ENCODE results near the gene BCL2L13. TPM values are rescaled to one million over a fixed set of nuclear protein-coding genes. Genes with fewer than 3 reads are reported as not detected.

BCL2L13 gene
- polyA plus RNA-seq, 1 donor = 45.6 TPM

DNA sequence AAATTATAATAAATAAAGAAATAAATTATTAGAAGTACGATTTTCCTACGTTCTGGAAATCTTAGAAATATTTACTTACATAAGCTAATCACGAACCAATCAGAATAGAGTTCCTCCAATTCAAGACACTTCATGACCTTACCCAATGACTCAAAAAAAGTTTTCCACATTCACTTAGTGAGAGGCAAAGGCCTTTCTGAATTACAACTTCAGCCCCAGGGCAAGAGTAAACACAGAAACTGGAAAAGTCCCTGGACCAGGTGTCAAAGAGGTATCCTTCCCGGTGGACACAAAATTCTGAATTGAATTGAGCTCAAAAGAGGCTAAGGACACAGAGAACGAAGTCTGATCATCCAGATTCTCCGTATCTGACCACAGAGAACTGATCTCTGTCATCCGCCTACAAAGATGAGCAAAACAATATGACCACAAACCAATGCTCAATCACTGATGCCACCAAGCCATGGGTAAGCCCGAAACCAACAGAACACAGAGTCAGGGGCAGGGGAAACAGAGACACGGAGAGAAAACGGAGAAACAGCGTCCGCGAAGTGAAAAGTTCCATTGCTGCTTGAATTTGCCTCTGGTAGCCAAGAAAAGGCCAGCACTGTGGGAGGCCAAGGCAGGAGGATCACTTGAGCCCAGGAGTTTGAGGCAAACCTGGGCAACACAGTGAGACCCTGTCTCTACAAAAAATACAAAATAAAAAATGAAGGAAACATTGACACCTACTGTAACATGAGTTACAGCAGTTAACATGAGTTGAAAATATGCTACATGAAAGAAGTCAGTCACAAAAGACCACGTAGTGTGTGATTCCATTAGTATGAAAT is 128.9 kb downstream of the BCL2L13 start:
- no peak for DNase-seq

DNA sequence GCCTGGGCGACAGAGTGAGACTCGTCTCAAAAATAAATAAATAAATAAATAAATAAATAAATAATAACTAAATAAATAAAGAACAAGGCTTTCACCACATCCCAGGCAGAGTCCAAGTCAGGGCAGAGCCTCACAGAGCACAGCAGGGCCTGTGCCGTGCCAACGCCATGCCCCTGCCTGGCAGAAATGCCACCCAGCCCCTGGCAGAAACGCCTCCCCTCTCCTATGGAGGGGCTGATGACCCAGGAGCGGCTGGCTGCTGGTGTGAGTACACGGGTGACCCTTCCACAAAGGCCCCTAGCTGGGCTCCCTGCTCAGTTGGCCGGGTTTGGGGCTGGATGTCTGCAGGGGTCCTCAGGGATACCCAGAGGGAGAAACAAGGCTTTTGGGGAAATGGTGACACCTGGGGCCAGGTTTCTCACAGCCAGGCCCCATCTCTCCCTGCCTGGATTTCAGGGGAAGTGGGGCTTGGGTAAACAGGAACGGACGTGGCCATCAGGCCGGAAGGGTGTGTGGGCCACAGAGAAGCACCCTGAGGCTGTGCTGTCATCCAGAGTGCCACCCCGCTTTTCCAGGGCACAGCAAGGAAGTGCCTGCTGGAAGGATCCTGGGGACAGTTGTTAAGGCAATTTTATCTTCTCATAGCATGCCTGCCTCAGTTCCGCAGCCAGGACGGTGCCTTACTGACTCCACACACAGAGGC is 130.6 kb downstream of the BCL2L13 start:
- DNase-seq = no peak

DNA sequence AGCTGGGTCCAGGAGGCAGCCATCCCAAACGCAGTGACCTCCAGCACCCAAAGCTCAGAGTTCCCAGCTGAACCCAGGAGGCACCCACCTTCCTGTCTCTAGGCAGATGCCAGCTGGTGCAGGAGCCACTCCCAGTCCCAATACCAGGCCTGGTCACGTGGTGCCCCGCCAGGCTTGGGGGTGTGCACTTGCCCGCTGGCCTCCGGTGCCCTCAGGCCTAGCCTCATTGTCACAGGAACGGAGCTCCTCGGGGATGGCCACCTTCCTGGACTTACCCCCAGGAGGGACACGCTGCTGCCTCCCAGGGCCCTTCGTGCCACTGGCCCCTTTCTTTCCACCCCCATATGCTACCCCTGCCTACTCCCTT is 131.1 kb downstream of the BCL2L13 start:
- DNase-seq = no peak

DNA sequence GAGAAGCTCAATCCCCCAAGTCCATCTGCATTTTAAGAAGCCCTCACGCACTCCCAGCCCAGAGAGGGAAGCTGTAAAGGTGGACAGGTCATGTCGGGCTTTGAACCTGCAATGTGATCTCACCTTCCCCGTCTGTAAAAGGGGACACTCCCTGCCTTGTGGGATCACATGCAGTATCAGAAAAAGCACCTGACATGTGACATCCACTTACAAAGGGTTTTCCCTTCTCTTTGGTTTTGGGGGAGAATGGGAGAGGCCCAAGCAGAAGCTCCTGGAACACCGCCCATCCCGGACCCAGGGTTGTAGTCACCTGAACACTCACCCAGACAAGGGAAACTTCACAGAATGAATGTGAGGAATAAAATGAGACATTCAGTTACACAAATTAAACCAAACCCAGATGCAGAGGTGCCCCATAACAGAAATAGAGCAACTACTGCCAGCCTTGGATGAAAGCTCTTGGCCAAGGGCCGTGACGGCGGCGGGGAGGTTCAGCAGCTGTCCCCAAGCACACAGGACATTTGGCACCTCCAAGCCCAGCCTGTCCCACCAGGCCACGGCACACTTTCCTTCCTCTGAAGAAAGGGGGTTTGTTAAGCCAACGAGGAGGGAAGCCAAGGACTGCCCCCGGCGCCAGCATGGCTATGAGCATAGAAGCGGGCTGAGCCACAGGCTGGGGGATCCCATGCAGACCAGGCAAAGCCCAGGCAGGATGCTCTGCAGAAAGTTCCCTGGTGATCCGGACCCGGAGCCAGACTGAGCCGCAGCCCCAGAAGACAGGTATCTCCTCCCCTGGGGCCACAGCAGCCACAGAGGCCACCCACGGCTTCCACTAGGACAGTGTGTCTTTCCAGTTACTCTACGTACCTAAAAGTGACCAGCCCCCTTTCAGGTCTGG is 131.9 kb downstream of the BCL2L13 start:
- DNase-seq = no peak

DNA sequence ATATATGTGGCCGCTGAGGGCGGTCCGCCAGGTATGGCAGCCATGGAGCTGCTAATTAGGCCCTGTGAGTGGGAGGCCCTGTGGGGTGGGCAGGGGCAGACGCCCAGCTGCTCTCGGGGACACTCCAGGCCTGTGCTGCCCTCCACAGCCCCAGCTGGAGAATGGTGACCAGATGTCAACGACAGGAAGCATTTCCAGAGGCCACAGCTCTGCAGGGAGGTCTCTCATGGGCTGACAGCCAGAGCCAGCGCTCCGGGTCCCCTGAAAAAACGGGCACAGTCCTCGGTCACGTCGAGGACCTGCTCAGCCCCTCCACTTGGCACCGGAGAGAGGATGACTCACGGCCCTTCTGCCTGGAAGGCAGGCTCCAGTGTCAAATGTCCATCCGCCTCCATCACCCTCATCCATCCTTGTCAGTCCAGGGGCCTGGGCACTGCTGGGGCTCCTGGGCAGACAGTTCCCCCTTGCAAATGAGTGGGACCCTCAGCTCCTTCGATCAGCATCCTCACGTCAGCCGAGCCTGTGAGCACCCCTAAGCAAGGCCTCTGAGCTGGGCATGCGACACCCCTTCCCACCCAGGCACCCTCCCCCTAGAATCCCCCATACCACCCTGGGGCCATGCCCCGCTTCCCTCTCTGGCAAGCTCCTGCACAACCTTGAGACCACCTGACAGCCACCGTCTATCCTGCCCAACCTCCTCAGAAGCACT is 133.8 kb downstream of the BCL2L13 start:
- no peak for DNase-seq

DNA sequence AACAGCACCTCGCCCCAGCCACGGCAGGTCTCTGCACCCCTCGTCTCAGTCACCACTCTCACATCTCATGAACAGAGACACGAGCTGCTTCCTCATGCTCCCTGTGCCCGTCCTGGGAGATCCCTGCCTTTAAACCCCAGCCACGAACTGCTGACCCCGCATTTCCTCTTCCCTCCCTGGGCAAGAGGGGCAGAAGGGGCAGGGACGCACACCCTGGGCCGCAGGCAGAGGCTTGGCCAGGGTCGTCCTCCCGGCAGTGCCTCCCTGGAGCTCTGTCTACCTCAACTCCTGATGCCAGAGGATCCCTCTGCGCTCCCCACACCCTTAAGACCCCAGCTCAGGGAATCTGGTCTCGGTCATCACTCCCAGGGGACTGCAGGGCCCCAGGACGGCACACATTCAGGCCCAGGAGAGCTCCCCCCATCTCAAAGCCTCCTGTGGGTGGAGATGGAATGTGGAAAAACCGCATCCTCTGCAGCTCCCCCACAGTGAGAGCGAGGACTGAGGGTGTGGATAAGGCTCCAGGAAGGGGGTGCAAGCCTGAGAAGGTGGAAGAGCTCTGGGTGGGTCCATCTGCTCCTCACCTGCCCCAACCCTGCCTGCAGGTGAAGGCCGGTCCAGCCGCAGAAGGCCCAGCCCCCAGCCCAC is 134.5 kb downstream of the BCL2L13 start:
- DNase-seq = no peak

DNA sequence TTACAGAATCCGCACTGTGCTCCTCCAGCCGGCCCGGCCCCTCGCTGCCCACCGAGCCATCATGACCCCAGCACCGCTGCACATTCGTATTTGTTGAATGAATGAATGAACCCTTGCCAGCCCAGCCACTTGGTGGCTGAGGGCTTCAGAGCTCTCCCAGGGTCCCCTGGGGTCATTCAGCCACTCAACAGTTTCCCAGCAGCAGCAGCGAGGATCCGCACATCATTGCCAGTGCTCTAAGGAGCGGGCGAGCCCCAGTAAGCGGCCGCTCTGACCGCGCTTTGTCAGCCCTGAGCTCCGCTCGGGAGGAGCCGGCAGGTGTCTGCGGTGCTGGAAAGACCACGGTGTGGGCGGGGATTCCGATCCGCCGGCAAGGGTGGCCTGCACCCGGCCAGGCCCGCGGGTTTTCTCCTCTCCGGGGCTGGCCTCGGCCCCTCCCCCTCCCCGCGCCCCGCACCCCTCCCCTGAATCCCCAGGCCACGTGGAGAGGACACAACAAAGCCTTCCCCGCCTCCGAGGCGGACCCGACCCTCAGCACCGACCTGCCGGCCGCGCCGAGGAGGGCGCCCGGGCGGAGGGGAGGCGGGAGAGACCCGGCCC is 135.1 kb downstream of the BCL2L13 start:
- no peak for DNase-seq

DNA sequence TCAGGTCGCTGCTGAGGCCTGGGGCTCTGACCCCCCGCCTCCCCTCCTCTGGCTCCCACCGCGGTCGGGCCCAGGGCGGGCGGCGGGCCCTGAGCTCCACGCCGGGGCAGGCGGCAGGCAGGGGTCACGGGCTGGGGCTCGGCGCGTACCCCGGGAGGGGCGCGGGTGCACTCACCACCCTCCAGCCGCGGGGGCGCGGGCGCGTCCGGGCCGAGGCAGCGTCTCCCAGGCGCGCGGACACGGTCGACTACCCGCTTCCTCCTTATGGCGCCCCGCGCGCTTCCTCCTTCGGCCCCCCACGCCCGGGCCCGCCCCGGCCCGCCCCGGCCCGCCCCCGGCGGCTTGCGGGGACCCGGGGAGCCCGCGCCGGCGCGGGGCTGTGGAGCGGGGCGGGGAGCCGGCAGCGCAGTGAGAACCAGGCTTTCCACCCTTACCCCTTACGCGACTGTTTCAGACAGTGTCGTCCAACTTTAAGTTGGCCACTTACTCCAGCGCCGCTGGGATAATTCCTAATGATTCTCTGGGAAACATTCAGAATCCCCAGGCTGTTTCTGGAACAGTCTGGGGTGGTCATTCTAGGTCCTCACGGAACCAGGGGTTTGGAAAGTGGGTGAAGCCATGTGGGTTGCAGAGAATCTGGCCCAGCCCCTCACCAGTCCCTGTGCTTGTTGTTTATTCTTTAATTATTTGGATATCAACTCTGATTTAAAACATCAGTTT is 135.8 kb downstream of the BCL2L13 start, which contains the start of gene BID:
TSS of gene BID (minus strand) at position 264 of the 720 bp plus-strand sequence. CDS start 24,353 bp downstream, outside the sequence.
- no peak for DNase-seq

DNA sequence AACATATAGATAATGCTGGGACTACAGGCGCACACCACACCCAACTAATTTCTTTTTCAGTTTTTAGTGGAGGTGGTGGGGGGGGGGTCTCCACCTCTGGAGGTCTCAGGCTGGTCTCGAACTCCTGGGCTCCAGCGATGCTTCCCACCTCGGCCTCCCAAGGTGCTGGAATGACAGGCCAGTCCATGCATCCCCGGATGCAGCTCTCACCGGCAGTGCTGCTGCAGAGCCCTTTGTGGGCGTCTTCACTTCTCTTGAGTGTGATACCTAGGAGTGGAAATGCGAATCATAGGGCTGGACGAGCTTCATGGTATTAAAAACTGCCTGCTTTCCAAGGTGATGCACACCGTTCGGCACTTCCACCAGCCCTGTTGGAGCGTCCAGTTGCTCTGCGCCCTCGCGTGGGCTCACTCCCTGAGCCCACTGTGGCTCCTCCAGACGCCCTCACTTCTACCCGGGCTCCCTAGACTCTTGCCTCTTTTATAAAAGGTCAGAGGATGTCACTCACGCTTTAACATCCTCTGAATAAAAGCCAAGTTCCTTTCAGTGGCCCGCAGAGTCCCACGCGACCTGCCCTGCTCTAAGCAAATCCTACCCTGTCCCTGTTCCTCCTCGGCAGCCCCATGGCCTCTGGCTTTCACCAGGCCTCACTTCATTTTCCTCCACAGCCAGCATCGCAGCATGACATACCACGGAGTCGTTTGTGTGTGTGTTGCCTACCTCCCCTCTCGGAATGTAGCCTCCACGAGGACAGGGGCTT is 136.5 kb downstream of the BCL2L13 start:
- DNase-seq = no peak

DNA sequence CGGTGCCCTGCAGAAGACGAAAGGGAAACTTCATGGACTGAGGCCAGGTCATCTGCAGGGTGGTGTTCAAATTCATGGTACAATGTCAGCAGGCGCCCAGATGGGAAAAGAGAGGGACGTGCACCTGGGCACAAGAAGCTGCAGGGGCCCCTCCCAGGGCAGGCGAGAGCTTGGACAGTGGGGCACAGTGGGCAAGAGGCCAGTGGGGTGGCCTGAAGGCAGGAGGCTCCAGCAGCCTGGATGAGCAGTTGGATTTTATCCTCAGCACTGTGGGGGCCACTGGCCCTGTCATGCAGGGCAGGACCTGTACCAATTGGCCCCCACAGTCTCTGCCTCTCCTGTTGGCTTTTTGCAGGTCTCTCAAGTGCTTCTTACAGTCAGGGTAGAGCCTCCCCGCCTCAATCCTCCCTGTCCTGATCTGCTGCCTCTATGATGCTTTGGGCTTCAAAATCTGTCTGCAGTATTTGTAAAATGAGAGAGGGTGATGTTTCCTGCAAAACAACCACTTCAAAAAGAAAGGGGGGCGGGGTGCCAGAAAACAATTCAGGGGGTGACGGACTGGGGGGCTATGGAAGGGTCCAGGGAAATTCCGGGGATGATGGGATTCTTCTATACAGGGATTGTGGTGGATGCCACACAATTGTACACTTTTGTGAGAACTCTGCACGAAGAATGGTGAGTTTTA is 137.4 kb downstream of the BCL2L13 start:
- no peak for DNase-seq

DNA sequence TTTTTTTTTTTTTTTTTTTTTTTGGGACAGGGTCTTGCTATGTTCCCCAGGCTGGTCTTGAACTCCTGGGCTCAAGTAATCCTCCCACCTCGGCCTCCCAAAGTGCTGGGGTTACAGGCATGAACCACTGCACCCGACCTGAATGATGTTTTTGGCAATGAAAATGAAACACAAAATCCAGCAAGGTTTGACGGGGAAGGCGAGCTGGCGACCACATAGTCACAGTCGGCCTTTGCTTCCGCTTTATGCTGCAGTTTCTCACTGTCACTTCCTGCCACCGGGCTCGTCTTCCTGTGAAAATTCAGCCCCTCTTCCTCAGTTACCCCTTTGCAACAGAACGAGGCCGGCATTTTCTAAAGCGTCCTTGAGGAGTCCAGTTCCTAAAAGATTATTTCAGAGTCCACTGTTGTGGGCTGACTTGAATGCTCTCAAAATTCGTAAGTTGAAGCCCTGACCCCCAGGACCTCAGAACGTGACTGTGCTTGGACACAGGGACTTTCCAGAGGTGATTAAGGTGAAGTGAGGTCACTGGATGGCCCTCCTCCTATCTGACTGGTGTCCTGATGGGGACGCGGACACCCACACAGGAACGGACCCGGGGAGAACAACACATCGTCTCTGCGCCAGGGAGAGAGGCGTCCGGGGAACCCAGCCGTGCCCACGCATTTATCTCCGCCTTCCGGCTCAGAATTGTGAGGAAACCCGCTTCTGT is 138.6 kb downstream of the BCL2L13 start:
- DNase-seq = no peak

DNA sequence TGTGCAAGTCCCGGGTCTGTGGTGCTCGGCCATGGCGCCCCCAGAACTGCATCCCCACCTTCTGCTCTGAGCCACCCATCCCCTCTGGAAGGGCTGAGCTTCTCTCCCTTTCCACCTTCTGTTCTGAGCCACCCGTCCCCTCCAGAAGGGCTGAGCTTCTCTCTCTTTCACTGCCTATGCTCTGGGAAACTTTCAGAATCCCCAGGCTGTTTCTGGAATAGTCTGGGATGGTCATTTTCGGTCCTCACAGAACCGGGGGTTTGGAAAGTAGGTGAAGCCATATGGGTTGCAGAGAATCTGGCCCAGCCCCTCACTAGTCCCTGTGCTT is 139.1 kb downstream of the BCL2L13 start:
- DNase-seq = no peak

DNA sequence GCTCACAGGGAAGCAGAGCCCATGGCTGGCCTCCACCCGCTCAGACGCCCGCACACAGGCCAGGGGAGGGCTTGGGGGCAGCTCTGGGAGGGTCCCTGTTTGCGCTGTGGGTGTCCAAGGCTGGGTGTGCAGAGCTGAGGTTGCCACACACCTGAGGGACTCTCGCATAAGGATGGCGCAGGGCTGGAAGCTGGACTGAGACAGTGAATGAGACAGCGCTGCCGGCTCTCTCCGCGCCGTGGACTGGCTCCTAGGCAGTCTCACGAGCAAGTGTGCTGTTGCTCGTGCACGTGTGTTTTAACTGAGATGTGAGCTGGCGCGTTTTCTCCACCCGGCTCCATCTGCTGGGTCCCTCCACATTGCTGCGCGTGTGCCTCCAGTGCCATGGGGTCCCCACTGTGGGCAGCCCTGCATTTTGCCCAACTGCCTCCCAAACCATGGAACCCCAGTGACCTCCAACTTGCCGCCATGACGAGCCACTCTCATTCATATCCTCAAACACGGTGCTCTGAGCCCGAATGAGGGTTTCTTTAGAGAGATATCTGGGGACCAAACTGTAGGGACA is 139.9 kb downstream of the BCL2L13 start:
- no peak for DNase-seq

DNA sequence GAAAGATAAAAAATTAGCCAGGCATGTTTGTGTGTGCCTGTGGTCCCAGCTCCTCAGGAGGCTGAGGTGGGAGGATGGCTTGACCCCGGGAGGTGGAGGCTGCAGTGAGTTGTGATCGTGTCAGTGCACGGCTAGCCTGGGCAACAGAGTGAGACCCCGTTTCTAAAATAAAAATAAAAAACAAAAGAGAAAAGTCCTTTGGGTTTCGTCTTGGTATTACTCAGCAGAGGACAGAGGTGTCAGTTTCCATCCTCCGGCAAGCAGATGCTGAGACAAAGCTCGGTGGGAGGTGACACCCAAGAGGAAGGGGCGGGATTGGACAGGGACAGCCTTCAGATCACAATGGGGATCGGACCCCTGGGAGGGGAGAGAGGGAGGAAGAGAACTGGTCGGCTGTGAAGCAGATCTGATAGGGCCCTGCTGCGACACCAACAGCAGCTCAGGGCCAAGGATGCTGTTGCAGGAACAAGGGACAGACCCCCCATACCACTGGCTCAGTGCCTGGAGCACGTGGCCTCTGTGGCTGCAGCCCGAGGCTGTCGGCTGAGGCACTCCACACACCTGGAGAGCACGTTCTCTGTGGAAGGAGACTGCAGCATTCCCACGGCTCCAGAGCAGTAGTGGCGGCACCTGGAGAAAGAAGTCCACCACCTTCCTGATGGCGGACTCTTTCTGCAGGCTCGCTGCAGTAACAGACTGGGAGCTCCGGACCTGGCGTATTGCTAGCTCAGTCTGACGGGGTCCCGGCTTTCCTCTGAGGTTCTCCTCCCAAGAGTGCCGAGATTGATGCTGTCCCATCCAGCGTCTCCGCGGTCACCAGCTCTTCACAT is 140.9 kb downstream of the BCL2L13 start:
- DNase-seq = no peak

DNA sequence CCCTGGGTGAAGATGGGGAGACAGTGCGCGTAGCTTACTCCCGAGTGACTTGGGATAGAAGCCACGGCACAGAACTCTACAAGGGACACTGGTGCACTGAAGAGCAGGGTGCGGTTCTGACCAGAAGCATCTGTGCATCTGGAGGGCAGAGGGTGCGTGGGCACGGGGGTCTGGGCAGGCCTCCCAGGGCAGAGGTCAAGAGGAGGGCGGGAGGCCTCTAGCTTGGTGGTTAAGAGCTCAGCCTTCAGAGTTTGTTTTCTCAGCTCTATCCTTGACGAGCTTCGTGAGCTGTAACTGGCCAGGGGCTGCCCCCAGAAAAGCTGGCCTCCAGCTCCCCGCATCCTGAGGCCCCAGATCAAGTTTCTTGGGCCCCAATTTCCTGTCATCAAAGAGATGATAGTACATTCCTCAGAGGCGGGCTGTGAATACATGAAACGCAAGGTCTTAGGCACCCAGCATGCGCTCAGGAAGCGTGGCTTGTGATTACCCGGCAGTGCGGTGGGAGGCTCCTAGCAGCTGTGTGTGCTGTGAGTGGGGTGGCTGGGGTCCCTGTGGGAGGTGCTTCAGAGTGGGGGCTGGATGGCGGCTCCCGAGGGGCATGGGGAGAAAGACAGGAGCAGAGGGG is 141.7 kb downstream of the BCL2L13 start:
- DNase-seq = no peak
